SK-N-SH (cell line): ENCODE measurements around the gene SGTA.

Experiments
- ELF1 ChIP-seq: IDR thresholded peaks from 2 replicates; pipeline ENCODE4 v1.4.0; 2012
- EP300 ChIP-seq, 2 experiments: IDR thresholded peaks; 2 replicates each; pipeline versions ENCODE4 v1.4.0 to v1.6.1; 2012; ENCODE audit warnings: borderline replicate concordance in 1 of 2, low read depth in 1 of 2, low read length in 1 of 2
- GABPA ChIP-seq: IDR thresholded peaks from 2 replicates; pipeline ENCODE4 v1.4.0; 2012; ENCODE audit warnings: low read depth, mild to moderate bottlenecking
- NRF1 ChIP-seq: IDR thresholded peaks from 2 replicates; pipeline ENCODE4 v1.6.1; 2012; ENCODE audit warnings: low read depth, mild to moderate bottlenecking, low read length
- RCOR1 ChIP-seq: fragments of 150-350 bp; IDR thresholded peaks from 2 replicates; pipeline ENCODE4 v1.6.1; 2017; ENCODE audit warnings: antibody characterized with exemption, low read length
- TF ChIP-seq, protein P1 (sequence below): fragments of 200-600 bp; sonication (generic); IDR thresholded peaks from 2 replicates; pipeline ENCODE4 v1.6.1; 2017; ENCODE audit warnings: antibody characterized with exemption, mild to moderate bottlenecking, moderate library complexity
- TF ChIP-seq, protein P2 (sequence below): fragments of 150-350 bp; IDR thresholded peaks from 2 replicates; pipeline ENCODE4 v1.6.1; 2016; ENCODE audit warnings: mild to moderate bottlenecking, low read depth, low read length
- TF ChIP-seq, protein P3 (sequence below): IDR thresholded peaks from 2 replicates; pipeline ENCODE4 v1.6.1; 2012; ENCODE audit warnings: mild to moderate bottlenecking, low read depth, low read length, moderate library complexity

DNA sequence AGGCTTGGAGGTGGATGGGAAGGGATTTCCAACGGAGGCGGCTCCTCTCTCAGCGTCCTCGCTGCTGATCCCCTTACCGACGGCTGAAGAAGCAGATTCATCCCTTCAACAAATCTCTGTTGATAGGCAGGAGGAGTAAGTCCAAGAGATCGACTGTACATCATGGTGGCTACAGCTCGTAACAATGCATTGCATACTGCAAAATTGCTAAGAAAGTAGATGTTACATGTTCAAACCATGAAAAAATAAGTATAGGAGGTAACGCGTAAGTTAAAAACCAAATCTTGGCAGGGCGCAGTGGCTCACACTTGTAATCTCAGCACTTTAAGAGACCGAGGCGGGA lies 42.8 kb downstream of the SGTA start:
- TF ChIP-seq, protein P1, sequence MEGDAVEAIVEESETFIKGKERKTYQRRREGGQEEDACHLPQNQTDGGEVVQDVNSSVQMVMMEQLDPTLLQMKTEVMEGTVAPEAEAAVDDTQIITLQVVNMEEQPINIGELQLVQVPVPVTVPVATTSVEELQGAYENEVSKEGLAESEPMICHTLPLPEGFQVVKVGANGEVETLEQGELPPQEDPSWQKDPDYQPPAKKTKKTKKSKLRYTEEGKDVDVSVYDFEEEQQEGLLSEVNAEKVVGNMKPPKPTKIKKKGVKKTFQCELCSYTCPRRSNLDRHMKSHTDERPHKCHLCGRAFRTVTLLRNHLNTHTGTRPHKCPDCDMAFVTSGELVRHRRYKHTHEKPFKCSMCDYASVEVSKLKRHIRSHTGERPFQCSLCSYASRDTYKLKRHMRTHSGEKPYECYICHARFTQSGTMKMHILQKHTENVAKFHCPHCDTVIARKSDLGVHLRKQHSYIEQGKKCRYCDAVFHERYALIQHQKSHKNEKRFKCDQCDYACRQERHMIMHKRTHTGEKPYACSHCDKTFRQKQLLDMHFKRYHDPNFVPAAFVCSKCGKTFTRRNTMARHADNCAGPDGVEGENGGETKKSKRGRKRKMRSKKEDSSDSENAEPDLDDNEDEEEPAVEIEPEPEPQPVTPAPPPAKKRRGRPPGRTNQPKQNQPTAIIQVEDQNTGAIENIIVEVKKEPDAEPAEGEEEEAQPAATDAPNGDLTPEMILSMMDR: no peak
- no peak for TF ChIP-seq ELF1
- TF ChIP-seq GABPA: no peak
- TF ChIP-seq RCOR1: no peak
- TF ChIP-seq, protein P2, sequence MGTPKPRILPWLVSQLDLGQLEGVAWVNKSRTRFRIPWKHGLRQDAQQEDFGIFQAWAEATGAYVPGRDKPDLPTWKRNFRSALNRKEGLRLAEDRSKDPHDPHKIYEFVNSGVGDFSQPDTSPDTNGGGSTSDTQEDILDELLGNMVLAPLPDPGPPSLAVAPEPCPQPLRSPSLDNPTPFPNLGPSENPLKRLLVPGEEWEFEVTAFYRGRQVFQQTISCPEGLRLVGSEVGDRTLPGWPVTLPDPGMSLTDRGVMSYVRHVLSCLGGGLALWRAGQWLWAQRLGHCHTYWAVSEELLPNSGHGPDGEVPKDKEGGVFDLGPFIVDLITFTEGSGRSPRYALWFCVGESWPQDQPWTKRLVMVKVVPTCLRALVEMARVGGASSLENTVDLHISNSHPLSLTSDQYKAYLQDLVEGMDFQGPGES: no peak
- TF ChIP-seq EP300 (IDR thresholded peaks at IDR 0.05; ENCODE audit: borderline replicate concordance in 1 of 2, low read depth in 1 of 2, low read length in 1 of 2): no peak
- TF ChIP-seq, protein P3, sequence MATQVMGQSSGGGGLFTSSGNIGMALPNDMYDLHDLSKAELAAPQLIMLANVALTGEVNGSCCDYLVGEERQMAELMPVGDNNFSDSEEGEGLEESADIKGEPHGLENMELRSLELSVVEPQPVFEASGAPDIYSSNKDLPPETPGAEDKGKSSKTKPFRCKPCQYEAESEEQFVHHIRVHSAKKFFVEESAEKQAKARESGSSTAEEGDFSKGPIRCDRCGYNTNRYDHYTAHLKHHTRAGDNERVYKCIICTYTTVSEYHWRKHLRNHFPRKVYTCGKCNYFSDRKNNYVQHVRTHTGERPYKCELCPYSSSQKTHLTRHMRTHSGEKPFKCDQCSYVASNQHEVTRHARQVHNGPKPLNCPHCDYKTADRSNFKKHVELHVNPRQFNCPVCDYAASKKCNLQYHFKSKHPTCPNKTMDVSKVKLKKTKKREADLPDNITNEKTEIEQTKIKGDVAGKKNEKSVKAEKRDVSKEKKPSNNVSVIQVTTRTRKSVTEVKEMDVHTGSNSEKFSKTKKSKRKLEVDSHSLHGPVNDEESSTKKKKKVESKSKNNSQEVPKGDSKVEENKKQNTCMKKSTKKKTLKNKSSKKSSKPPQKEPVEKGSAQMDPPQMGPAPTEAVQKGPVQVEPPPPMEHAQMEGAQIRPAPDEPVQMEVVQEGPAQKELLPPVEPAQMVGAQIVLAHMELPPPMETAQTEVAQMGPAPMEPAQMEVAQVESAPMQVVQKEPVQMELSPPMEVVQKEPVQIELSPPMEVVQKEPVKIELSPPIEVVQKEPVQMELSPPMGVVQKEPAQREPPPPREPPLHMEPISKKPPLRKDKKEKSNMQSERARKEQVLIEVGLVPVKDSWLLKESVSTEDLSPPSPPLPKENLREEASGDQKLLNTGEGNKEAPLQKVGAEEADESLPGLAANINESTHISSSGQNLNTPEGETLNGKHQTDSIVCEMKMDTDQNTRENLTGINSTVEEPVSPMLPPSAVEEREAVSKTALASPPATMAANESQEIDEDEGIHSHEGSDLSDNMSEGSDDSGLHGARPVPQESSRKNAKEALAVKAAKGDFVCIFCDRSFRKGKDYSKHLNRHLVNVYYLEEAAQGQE: no peak
- TF ChIP-seq NRF1: no peak
